22Rv1 (cell line): Measurements from ENCODE around the gene ZFYVE21.

Experiments
- H3K27ac ChIP-seq: fragments of 450-650 bp; 2 replicates; pipeline ENCODE4 v1.5.1; 2017
- ZFX ChIP-seq: fragments of 450-650 bp; IDR thresholded peaks from 2 replicates; pipeline ENCODE4 v1.6.1; 2017; ENCODE audit warnings: antibody characterized with exemption, borderline replicate concordance
- TF ChIP-seq, protein P1 (sequence below): fragments of 450-650 bp; IDR thresholded peaks from 2 replicates; pipeline ENCODE4 v1.5.1; 2017; ENCODE audit warnings: mild to moderate bottlenecking

Gene ZFYVE21

GRCh38 chr14:103692871-103693270, 22.7 kb upstream of the ZFYVE21 start:
- H3K27ac ChIP-seq = peak overlapping the region; percentile 36

GRCh38 chr14:103693515-103693914, 22.1 kb upstream of the ZFYVE21 start:
- no peak for TF ChIP-seq ZFX
- TF ChIP-seq, protein P1, sequence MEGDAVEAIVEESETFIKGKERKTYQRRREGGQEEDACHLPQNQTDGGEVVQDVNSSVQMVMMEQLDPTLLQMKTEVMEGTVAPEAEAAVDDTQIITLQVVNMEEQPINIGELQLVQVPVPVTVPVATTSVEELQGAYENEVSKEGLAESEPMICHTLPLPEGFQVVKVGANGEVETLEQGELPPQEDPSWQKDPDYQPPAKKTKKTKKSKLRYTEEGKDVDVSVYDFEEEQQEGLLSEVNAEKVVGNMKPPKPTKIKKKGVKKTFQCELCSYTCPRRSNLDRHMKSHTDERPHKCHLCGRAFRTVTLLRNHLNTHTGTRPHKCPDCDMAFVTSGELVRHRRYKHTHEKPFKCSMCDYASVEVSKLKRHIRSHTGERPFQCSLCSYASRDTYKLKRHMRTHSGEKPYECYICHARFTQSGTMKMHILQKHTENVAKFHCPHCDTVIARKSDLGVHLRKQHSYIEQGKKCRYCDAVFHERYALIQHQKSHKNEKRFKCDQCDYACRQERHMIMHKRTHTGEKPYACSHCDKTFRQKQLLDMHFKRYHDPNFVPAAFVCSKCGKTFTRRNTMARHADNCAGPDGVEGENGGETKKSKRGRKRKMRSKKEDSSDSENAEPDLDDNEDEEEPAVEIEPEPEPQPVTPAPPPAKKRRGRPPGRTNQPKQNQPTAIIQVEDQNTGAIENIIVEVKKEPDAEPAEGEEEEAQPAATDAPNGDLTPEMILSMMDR = no peak
- H3K27ac ChIP-seq = peak overlapping the region; percentile 36

More at GRCh38 chr14:103692871-103693270, 22.7 kb upstream of the ZFYVE21 start:
- no peak for TF ChIP-seq ZFX
- TF ChIP-seq, protein P1 = no peak

DNA sequence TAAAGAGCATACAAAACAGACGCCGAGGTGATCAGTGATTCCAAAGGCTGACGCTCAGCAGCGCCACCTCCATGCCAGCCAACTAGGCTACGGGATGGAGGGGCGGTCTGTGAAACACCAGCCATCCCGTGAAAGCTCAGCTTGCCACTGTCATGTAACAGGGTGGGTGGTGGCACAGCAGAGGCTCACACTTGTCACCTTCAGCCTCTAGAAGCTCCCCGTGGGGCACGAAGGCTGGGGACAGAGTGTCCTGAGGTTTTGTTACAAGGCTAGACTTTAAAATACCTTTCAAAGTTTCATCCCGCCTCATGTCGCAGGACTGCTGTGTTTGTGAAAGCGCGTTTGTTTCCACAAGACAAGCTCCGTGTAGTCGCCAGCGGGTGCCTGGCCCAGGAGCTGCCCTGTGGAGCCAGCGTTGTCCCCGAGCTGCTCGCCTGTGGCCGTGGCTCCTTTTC, 21.0 kb upstream of the ZFYVE21 start:
- no peak overlapping the region for H3K27ac ChIP-seq
- TF ChIP-seq, protein P1 = peak; percentile 21
- no peak for TF ChIP-seq ZFX

DNA sequence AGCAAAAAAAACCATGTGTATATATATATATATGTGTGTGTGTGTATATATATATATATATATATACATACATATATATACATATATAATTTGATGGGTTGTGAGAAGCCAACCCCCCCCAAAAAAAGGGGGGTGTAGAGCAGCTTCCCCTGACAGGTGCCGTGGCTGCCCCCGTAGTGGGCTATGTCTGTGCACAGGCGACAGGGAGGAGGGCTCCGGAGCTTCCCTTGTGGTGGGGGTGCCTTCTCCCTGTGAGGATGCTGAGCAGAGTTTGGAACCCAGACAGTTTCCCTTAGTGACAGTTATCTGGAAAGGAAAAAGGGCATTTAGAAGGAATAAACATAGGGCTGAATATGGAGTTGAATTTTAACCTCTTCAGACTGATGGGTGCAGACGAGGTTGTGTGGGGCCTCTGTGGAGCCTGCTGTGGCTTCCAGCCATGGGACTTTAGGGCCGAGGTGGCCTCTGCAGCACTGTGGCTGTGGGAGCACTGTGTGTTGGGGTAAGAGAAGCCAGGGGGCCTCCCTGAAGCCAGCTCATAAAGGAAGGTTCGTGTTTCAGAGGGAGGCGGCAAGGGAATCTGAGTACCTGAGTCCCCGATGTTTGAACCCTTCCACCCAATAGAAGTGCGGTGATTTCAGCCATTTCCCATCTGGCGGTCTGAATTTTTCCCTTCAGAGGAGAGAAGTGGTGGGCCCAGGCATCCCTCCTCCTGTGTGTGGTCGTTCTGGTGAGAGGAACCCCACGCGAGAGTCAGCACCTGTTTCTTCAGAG, 20.1 kb upstream of the ZFYVE21 start:
- H3K27ac ChIP-seq = no peak overlapping the region
- TF ChIP-seq, protein P1 = no peak
- no peak for TF ChIP-seq ZFX

- TF ChIP-seq ZFX = no peak
- TF ChIP-seq, protein P1 = no peak
- H3K27ac ChIP-seq = no peak overlapping the region; the same call in 1 of the 2 replicates
Measured at GRCh38 chr14:103696070-103696402, 19.6 kb upstream of the ZFYVE21 start.

- H3K27ac ChIP-seq = no peak overlapping the region; the same call in 1 of the 2 replicates
Measured at GRCh38 chr14:103696466-103697071, 19.0 kb upstream of the ZFYVE21 start.

More at GRCh38 chr14:103696466-103697071, 19.0 kb upstream of the ZFYVE21 start:
- TF ChIP-seq, protein P1 = no peak
- TF ChIP-seq ZFX = no peak
